ENCODE results near the gene COQ4.

COQ4 gene

DNA sequence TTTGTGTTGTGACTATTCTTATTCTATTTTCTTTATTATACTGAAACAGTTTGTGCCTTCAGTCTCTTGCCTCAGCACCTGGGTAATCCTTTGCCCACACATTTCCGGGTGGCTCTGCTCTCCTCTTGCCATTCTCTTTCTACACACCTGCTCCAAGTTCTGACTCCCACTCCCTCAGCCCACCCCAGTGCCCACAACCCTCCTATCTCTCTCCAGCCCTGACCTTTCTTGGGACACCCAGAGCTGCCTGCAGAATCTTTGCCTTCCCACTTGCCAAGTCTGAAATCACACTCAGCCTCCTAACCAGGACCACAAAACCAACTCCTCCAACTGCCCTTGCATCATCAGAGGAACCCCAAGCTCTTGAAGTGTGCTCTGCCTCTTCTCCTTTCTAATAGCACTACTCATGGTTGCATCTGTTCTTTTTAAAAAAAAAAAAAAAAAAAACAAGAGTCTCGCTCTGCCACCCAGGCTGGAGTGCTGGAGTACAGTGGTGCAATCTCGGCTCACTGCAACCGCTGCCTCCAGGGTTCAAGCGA, 42.5 kb upstream of the COQ4 start:
- Histone ChIP-seq H3K36me3 (peaks cover 0 to under 1% (median 0%) of the 10 kb centered on the region in 11 experiments; a peak in 1 of 22 replicates), H3K27ac (peak overlapping the region in 8 of 11 experiments; percentile 8 to 65 (median 32); a peak in 11 of 22 replicates)
- TF ChIP-seq Cebpa-rat (IDR thresholded peaks at IDR 0.05): peak in 5 of 11 experiments; percentile 16 to 45 (median 29); a peak in 3 of 22 replicates

DNA sequence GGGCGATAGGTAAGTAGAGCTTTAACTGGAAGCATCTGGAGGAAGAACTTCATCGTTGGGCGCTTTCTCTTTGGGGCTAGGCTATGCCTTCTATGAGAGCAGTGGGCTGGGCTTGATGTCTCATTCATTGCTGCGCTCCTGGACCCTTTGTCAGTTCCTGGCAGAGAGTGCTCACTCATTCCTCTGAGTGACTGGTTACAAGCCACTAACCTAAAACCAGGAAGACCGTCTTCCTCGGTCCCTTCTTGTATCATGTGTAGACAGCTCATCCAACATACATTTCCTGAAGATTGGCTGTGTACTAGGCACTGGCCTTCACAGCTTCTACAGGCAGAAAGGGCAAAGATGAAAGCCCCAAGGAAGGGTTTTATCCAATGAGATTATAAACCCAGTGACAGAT, 40.1 kb upstream of the COQ4 start:
- no peak overlapping the region for H3K27ac ChIP-seq
- H3K27me3 ChIP-seq: no peaks in the 10 kb centered on the region
- H3K36me3 ChIP-seq: peaks cover 0 to 17% (median 11%) of the 10 kb centered on the region in 11 experiments; a peak in 10 of 22 replicates
- no peaks in the 10 kb centered on the region for H4K20me1 ChIP-seq
- H3K4me1 ChIP-seq: peaks cover 29 to 54% (median 46%) of the 10 kb centered on the region in 10 experiments
- no peak overlapping the region for H3K9ac ChIP-seq
- no peak for TF ChIP-seq Cebpa-rat (IDR thresholded peaks at IDR 0.05)
- H3K4me3 ChIP-seq: no peak overlapping the region
- H3K9me3 ChIP-seq (replicated peaks in 1 of 11): no peaks in the 10 kb centered on the region
- no peak overlapping the region for H3K4me2 ChIP-seq

More for the DNA sequence above, 42.5 kb upstream of the COQ4 start:
- Histone ChIP-seq H3K9ac (peak overlapping the region in 2 of 11 experiments; percentile 22 to 50; a peak in 3 of 22 replicates), H3K9me3 (replicated peaks in 1 of 11) (no peaks in the 10 kb centered on the region), H3K4me1 (peaks cover 39 to 57% (median 53%) of the 10 kb centered on the region in 10 experiments), H3K4me3 (no peak overlapping the region), H3K4me2 (peak overlapping the region; percentile 44 to 100 (median 96); a peak in 21 of 22 replicates), H3K27me3 (no peaks in the 10 kb centered on the region), H4K20me1 (no peaks in the 10 kb centered on the region)

DNA sequence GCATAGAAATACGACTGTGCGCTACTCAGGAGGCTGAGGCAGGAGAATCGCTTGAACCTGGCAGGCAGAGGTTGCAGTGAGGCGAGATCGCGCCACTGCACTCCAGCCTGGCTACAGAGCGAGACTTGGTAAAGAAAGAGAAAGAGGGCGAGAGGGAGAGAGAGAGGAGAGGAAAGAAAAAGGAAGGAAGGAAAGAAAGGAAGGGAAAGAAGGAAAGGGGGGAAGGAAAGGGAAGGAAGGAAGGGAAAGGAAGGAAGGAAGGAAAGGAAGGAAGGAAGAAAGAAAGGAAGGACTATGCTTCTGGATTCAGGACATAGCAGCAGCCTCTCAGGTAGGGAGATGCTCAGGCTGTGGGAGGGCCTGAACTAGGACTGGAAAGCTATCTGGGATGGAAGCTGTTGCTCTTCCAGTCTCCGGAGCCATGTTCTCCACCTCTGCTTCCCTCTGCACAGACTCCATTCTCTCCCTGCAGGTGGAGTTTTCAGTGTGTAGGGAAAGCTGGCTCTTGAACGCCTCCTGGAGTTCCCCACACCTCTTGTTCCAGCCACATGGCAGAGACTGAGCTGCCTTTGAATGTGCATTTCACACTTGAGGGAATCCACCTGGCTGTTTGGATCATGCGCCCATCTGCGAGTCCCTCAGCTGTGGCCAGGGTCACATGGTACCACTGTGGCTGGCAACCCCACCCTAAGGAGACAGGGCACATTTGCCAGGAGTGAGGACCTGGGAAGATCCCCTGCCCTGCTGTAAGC, 37.4 kb upstream of the COQ4 start:
- Histone ChIP-seq H3K9ac (0 out of 22 replicates have a peak overlapping the region, but pooled peaks of 2 of the 11 experiments have one; percentile 0 to 1), H4K20me1 (no peaks in the 10 kb centered on the region), H3K36me3 (peaks cover 4 to 27% (median 14%) of the 10 kb centered on the region in 11 experiments; a peak in 13 of 22 replicates), H3K27me3 (no peaks in the 10 kb centered on the region), H3K4me2 (peak overlapping the region in 8 of 11 experiments; percentile 16 to 60 (median 52); a peak in 14 of 22 replicates), H3K4me3 (no peak overlapping the region), H3K4me1 (peaks cover 4 to 27% (median 19%) of the 10 kb centered on the region in 10 experiments), H3K27ac (peak overlapping the region in 4 of 11 experiments; percentile 12 to 34 (median 26); a peak in 4 of 22 replicates), H3K9me3 (replicated peaks in 1 of 11) (no peaks in the 10 kb centered on the region)
- no peak for TF ChIP-seq Cebpa-rat (IDR thresholded peaks at IDR 0.05)

DNA sequence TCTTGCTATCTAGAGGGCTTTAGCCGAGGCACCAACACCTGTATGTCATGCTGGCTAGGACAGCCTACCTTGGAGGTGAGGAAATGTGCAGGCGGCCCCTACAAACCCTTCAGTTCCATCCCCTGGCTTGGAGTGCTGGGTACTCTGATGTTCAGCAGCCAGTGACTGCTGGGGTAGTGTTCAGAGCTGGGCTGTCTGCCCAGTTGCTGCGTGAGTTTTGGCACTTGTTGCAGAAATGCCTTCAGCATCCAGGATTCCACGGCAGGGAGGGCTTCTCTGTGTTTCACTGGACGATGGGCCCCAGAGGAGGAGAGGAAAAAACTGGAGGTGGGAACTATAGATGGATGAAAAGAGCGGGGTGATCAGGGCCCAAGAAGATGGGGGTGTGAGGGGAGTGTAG, 36.2 kb upstream of the COQ4 start:
- Histone ChIP-seq H3K27me3 (no peaks in the 10 kb centered on the region), H3K4me2 (no peak overlapping the region), H3K4me3 (no peak overlapping the region), H3K9ac (no peak overlapping the region), H3K4me1 (peaks cover 0 to 22% (median 12%) of the 10 kb centered on the region in 10 experiments; a peak in 13 of 20 replicates), H3K36me3 (peaks cover 4 to 27% (median 14%) of the 10 kb centered on the region in 11 experiments; a peak in 13 of 22 replicates), H3K9me3 (replicated peaks in 1 of 11) (no peaks in the 10 kb centered on the region), H3K27ac (no peak overlapping the region), H4K20me1 (no peaks in the 10 kb centered on the region)
- no peak for TF ChIP-seq Cebpa-rat (IDR thresholded peaks at IDR 0.05)

DNA sequence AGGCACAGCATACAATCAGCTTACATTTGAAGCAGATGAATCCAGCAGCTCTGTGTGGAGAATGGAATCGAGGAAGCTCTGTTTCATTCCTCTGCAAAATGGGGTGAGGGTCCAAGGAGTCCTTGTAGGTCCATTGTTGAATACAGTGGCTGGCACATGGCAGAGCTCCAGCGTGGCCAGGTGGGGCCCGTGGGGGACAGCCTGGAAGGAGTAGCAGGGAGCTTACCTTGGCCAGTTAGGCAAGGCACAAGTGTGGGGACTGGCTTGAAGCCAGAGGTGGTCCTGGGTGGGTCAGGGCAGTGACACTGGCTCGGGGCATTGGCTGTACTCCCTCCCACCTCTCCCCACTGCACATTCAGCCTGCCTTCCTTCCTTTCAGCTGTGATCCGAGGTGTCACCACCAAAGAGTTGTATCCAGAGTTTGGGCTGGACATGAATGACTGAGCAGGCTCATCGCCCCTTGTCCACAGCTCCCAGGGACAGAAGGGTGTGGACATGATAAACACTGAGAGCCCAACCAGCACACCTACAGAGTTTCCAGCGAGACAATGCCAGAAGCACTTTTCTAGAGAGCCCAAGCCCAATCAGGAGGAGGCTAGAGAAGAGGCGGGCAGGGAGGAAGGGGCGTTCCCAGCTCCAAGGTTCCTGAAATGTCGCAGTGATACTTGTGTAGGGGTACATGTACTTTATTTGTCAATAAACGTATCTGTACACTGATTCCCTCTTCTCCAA, 34.2 kb upstream of the COQ4 start:
- H3K27me3 ChIP-seq: no peaks in the 10 kb centered on the region
- H3K9ac ChIP-seq: no peak overlapping the region
- TF ChIP-seq Cebpa-rat (IDR thresholded peaks at IDR 0.05): no peak
- no peaks in the 10 kb centered on the region for H4K20me1 ChIP-seq
- H3K27ac ChIP-seq: peak overlapping the region in 3 of 11 experiments; percentile 17 to 32 (median 23); a peak in 3 of 22 replicates
- no peaks in the 10 kb centered on the region for H3K9me3 ChIP-seq (replicated peaks in 1 of 11)
- H3K4me1 ChIP-seq: peaks cover 0 to 40% (median 29%) of the 10 kb centered on the region in 10 experiments; a peak in 16 of 20 replicates
- H3K4me2 ChIP-seq: no peak overlapping the region
- no peak overlapping the region for H3K4me3 ChIP-seq
- peaks cover 4 to 27% (median 14%) of the 10 kb centered on the region in 11 experiments; a peak in 13 of 22 replicates for H3K36me3 ChIP-seq

DNA sequence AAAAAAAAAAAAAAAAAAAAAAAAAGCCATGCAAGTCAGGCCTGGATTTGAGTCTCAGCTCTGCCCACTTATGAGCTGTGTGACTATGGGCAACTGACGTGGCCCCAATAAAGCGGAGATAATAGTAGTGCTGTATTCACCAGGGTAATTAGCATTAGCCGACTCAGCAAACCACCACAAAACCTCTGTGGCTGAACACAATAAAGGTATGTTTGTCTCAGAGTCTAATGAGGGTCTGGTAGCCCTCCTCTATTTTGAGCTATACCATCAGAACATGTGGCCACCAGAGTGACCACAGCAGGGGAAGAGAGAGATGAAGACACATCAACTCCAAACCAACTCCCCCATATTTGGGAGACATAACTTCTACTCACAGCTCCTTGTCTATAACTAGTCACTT, 30.6 kb upstream of the COQ4 start:
- H3K27ac ChIP-seq: peak overlapping the region in 6 of 11 experiments; percentile 26 to 79 (median 70); a peak in 11 of 22 replicates
- H4K20me1 ChIP-seq: no peaks in the 10 kb centered on the region
- TF ChIP-seq Cebpa-rat (IDR thresholded peaks at IDR 0.05): no peak
- H3K36me3 ChIP-seq: peaks cover 0 to 11% (median under 1%) of the 10 kb centered on the region in 11 experiments; a peak in 8 of 22 replicates
- H3K4me1 ChIP-seq: peaks cover 0 to 41% (median 33%) of the 10 kb centered on the region in 10 experiments; a peak in 16 of 20 replicates
- peak overlapping the region in 8 of 11 experiments; percentile 34 to 73 (median 62); a peak in 16 of 22 replicates for H3K4me2 ChIP-seq
- peak overlapping the region in 4 of 11 experiments; percentile 6 to 64 (median 38); a peak in 6 of 22 replicates for H3K9ac ChIP-seq
- no peak overlapping the region for H3K4me3 ChIP-seq
- H3K9me3 ChIP-seq (replicated peaks in 1 of 11): no peaks in the 10 kb centered on the region
- H3K27me3 ChIP-seq: no peaks in the 10 kb centered on the region

DNA sequence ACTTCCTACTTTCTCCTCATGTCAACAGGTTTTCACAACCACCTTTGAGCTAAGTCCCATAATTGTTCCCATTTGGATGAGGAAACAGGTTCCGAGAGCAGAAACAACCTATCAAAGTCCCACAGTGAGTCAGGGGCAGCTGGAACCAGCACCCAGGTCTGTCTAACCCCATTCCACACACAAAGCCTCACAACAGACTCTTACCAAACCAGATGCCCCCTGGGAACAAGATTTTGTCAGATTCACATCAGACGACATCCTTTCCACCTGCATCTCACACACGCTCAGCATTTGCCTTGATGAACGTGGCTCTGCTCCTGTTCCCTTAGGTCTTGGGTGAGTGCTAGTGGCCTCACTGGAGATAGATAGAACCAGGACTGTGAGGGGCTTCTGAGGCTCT, 29.5 kb upstream of the COQ4 start:
- Histone ChIP-seq H3K27ac (peak overlapping the region in 7 of 11 experiments; percentile 36 to 79 (median 69); a peak in 13 of 22 replicates), H3K9ac (peak overlapping the region in 7 of 11 experiments; percentile 4 to 65 (median 19); a peak in 11 of 22 replicates), H3K4me3 (no peak overlapping the region), H3K9me3 (replicated peaks in 1 of 11) (no peaks in the 10 kb centered on the region), H3K4me1 (peaks cover 0 to 40% (median 33%) of the 10 kb centered on the region in 10 experiments; a peak in 16 of 20 replicates), H3K27me3 (no peaks in the 10 kb centered on the region), H4K20me1 (no peaks in the 10 kb centered on the region), H3K36me3 (peaks cover 0 to 10% (median 0%) of the 10 kb centered on the region in 11 experiments; a peak in 8 of 22 replicates), H3K4me2 (peak overlapping the region in 9 of 11 experiments; percentile 21 to 73 (median 60); a peak in 16 of 22 replicates)
- peak in 1 of 11 experiments; percentile 26; a peak in 1 of 22 replicates for TF ChIP-seq Cebpa-rat (IDR thresholded peaks at IDR 0.05)

DNA sequence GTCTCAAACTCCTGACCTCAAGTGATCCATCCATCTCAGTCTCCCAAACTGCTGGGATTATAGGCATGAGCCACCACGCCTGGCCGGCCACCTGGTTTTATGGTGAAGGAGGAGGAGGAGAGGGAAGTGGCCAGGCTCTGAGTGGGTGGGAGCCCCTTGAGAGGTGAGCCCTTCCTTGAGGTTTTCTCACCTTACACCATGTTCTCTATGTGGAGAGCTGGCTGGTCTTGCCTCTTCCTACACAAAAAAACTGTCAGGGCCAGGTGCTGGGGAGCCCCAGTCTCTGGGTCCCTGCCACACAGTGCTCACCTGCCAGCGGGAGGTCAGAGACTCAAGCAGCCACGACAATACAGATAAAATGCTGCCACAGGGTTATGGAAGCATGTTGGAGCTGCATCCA, 28.5 kb upstream of the COQ4 start:
- peak overlapping the region in 6 of 11 experiments; percentile 5 to 65 (median 38); a peak in 8 of 22 replicates for H3K9ac ChIP-seq
- no peaks in the 10 kb centered on the region for H3K27me3 ChIP-seq
- peaks cover 0 to 40% (median 33%) of the 10 kb centered on the region in 10 experiments; a peak in 16 of 20 replicates for H3K4me1 ChIP-seq
- peak overlapping the region in 6 of 11 experiments; percentile 19 to 79 (median 70); a peak in 12 of 22 replicates for H3K27ac ChIP-seq
- H3K4me2 ChIP-seq: peak overlapping the region in 8 of 11 experiments; percentile 11 to 73 (median 57); a peak in 10 of 22 replicates
- no peaks in the 10 kb centered on the region for H3K9me3 ChIP-seq (replicated peaks in 1 of 11)
- H3K4me3 ChIP-seq: no peak overlapping the region
- no peaks in the 10 kb centered on the region for H4K20me1 ChIP-seq
- peaks cover 0 to under 1% (median 0%) of the 10 kb centered on the region in 11 experiments; a peak in 1 of 22 replicates for H3K36me3 ChIP-seq
- TF ChIP-seq Cebpa-rat (IDR thresholded peaks at IDR 0.05): no peak
